Mucosa of gallbladder (tissue), 1 donor: ENCODE data around the gene NTHL1. TPM values are rescaled to one million over a fixed set of nuclear protein-coding genes. Genes with fewer than 3 reads are reported as not detected.

ENCODE experiments used
- DNase-seq: peaks from one replicate; pipeline ENCODE4 v3.0.0-alpha.2; 2020; ENCODE audit warnings: low spot score
- total RNA-seq: library from RNA; stranded (reverse); gene quantifications from one replicate; pipeline ENCODE4 v1.2.1, GENCODE V29; 2021
- donor health status: DM: no; HTN: no; CAD: no.

The NTHL1 gene
- total RNA-seq, 1 donor from 2014 or later, result 33.9 TPM

DNA sequence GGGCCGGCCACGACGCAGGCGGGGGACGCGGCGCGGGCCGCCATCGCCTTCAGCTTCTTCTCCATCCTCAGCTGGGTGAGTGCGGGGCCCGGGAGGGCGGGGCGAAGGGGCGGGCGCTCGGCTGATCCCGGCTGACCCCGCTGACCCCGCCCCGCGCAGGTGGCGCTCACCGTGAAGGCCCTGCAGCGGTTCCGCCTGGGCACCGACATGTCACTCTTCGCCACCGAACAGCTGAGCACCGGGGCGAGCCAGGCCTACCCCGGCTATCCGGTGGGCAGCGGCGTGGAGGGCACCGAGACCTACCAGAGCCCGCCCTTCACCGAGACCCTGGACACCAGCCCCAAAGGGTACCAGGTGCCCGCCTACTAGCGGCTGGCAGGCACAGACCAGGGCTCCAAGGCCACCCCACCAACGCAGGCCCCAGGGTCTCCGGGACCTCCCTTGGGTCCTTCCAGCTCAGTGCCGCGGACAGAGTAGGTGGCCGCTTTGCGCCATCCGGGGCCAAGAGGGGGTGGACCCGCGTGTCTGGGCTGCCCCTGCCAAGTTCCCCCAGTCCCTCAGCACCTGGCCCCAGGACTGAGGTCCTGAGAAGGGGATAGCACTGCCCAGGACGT lies 54.8 kb downstream of the NTHL1 start:
- no peak for DNase-seq

DNA sequence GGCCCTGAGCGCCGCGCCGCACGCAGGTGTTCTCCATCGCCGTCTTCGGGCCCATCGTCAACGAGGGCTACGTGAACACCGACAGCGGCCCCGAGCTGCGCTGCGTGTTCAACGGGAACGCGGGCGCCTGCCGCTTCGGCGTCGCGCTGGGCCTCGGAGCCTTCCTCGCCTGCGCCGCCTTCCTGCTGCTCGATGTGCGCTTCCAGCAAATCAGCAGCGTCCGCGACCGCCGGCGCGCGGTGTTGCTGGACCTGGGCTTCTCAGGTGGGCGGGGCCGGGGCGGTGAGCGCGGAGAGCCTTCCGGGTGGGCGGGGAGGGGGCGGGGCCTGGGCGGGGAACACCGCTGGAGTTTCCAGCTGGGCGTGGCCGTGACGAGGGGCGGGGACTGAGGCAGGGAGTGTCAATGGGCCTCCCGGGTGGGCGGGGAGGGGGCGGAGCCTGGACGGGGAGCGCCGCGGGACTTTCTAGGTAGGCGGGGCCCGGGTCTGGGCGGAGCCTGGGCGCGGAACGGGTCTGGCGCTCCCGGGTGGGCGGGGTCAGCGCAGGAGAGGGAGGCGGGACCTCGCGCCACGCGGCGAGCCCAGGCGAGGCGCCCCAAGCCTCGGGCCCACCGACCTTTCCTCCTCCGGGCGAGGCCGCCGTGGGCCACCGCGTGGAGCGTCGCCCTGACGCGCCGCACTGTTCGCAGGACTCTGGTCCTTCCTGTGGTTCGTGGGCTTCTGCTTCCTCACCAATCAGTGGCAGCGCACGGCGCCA lies 55.5 kb downstream of the NTHL1 start:
- DNase-seq, result peak; percentile 97

DNA sequence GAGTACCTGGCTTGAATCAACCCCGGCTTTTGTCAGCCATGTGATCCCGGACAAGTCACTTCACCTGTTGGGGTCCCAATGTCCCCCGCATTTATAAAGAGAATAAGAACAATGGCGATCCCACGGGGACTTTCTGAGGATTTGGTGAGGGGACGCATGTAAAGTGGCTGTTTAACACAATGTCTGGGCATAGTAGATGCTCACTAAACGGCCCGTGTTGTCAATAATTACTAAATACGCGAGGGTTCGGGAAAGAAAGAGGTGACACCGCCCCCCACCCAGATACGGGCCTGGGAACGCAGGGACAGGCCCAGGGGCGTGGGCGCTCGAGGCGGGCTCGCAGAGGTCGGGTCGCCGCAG lies 56.1 kb downstream of the NTHL1 start:
- DNase-seq, result no peak

DNA sequence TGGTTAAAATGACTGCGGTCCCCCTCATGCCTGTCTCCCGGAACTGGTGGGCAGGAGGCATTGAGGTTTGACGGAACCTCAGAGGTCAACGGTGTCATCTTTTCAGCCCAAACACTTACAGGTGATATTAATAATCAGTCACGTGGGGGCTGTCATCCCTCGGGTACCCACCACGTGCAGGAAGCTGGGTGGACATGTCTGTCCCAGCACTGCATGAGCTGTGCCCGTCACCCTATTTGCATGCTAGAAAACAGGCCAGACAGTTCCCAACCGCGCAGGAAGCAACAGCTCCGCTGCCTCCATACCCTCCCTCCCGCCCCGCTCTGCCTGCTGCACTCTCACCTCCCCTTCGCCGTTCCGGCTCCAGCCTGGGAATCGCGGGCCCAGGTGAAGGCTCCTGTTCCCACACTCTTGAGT lies 56.5 kb downstream of the NTHL1 start:
- DNase-seq, result no peak

DNA sequence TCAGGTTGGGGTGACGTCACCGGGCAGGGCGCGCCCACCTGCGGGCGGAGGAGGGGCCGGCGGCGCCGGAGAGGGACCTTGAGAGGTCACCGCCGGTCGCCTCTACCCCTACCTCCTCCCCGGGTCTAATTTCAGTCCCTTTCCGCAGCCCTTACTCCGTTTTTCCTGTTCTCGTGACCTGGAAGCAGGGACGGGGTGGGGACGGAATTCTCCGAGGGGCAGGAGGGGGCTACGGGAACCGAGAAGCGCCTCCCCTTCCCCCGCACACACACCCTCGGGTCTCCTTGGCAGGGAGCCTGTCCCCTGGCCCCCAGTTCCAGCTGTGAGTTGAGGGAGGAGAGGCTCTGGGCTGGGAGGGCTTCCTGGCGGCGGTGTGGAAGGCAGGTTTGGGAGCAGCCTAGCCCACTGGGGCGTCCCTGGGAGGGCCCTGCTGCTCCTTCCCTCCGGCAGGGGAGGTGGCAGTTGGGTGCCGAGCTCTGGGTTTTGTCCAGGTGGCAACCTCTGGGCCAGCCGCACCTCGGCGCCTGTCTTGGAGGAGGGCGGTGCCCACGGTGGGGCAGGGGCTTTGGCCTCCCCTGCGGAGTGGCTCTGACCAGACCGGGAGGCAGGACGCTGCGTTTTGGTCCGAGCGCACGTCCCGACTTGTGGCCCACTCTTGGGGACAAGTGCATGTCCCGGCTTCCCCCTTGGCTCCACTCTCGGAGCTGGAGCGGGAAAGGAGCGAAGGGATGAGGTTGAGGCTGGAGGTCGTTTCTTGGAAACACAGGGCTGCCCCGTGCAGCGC lies 57.1 kb downstream of the NTHL1 start:
- no peak for DNase-seq

DNA sequence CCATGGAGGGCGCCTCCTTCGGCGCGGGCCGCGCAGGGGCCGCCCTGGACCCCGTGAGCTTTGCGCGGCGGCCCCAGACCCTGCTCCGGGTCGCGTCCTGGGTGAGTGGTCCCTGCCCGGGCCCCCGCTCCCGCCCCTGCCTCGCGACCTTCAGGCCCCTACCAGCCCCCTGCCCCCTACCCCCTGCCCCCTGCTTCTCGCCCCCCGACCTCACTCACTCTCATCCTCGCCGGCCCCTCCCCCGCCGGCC lies 57.6 kb downstream of the NTHL1 start:
- DNase-seq, result no peak

Other genes starting within 250 kb of the NTHL1 start
- 82.2 TPM for gene HAGH, start 221.0 kb downstream of the NTHL1 start, total RNA-seq
- gene FAHD1, start 220.6 kb downstream of the NTHL1 start, total RNA-seq, result 49.6 TPM
- gene MEIOB, start 175.7 kb downstream of the NTHL1 start, total RNA-seq, result 0.17 TPM
- gene HS3ST6, start 129.4 kb downstream of the NTHL1 start, total RNA-seq, result not detected
- gene MSRB1, start 104.6 kb downstream of the NTHL1 start, total RNA-seq, result 41.2 TPM
- not detected for gene RPL3L, start 93.1 kb downstream of the NTHL1 start, total RNA-seq
- 145 TPM for gene NDUFB10, start 88.3 kb downstream of the NTHL1 start, total RNA-seq
- 1,121 TPM for gene RPS2, start 83.0 kb downstream of the NTHL1 start, total RNA-seq
- not detected for gene RNF151, start 81.0 kb downstream of the NTHL1 start, total RNA-seq
- gene TBL3, start 75.8 kb downstream of the NTHL1 start, total RNA-seq, result 32.5 TPM
- 2.7 TPM for gene NOXO1, start 66.4 kb downstream of the NTHL1 start, total RNA-seq
- gene GFER, start 63.6 kb downstream of the NTHL1 start, total RNA-seq, result 34.3 TPM
- gene SYNGR3, start 57.9 kb downstream of the NTHL1 start, total RNA-seq, result 1.4 TPM
- 42.1 TPM for gene ZNF598, start 38.0 kb downstream of the NTHL1 start, total RNA-seq
- gene NPW, start 28.0 kb downstream of the NTHL1 start, total RNA-seq, result 1.6 TPM
- gene NHERF2, start 20.9 kb downstream of the NTHL1 start, total RNA-seq, result 121 TPM
- gene TSC2, start 151 bp upstream of the NTHL1 start, total RNA-seq, result 185 TPM
- 154 TPM for gene PKD1, start 88.1 kb upstream of the NTHL1 start, total RNA-seq
- 7.7 TPM for gene RAB26, start 100.8 kb upstream of the NTHL1 start, total RNA-seq
- 100 TPM for gene TRAF7, start 107.9 kb upstream of the NTHL1 start, total RNA-seq
- gene CASKIN1, start 148.8 kb upstream of the NTHL1 start, total RNA-seq, result 0.58 TPM
- gene MLST8, start 157.6 kb upstream of the NTHL1 start, total RNA-seq, result 31.2 TPM
- gene BRICD5, start 163.0 kb upstream of the NTHL1 start, total RNA-seq, result 15.2 TPM
- gene PGP, start 167.0 kb upstream of the NTHL1 start, total RNA-seq, result 19.7 TPM
- 33.3 TPM for gene E4F1, start 175.8 kb upstream of the NTHL1 start, total RNA-seq
- 4.6 TPM for gene DNASE1L2, start 188.6 kb upstream of the NTHL1 start, total RNA-seq
- gene ECI1, start 203.8 kb upstream of the NTHL1 start, total RNA-seq, result 69.9 TPM
- gene RNPS1, start 220.3 kb upstream of the NTHL1 start, total RNA-seq, result 114 TPM